ENCODE measurements around the gene GDPD3.

GRCh38 chr16:30117768-30118167 lies 4.4 kb upstream of the GDPD3 start:
- TF ChIP-seq CTCF (IDR thresholded peaks at IDR 0.05; ENCODE audit: low read depth, low read length) (no peak), EZH2phosphoT487 (IDR thresholded peaks at IDR 0.05; ENCODE audit: low read depth) (no peak)
